K562 (cell line): ENCODE measurements around the gene PHF12. TPM values are rescaled to one million over a fixed set of nuclear protein-coding genes. Genes with fewer than 3 reads are reported as not detected.
A peak's percentile ranks its signal among the peaks of the same experiment; 100 is the strongest.

Source experiments
- ATAC-seq: fragments of 200-7000 bp; cut with Tn5 transposase; 3 replicates; pipeline ENCODE4 v1.9.1; 2020; ENCODE audit warnings: moderate library complexity
- BruUV-seq: library from RNA; stranded (reverse); fragments of 400-500 nt; replicated peaks from 2 replicates; lab custom pipeline; 2021; lab: Mats Ljungman, UMichigan
- CTCF ChIA-PET: fragments of 300-600 bp; formaldehyde crosslinking; extraction: SDS; loops from one replicate; lab custom pipeline; 2021; ENCODE audit warnings: low intra/inter-chr PET ratio; lab: Yijun Ruan, JAX
- POLR2A ChIA-PET: fragments of 300-600, 350-650 bp; sonication (Branson Sonifier 250); formaldehyde crosslinking; extraction: SDS; loops from one replicate; lab custom pipeline; 2021; ENCODE audit warnings: antibody characterized with exemption, inconsistent platforms; lab: Yijun Ruan, JAX
- DNase-seq, 4 experiments: peaks; one replicate each; pipeline versions ENCODE4 v3.0.0 to v3.0.0-alpha.2; 2011 to 2018; ENCODE audit warnings: low spot score in 3 of 4, mixed read lengths in 3 of 4; ENCODE audit errors: extremely low read depth in 1 of 4
- FAIRE-seq: peaks from 2 replicates; lab custom pipeline; 2011; peaks lifted over from hg19 to GRCh38; lab: Jason Lieb, UNC
- H2AFZ ChIP-seq: 2 replicates; pipeline ENCODE4 v1.6.0; 2011; ENCODE audit warnings: low read depth, low read length, control low read depth, inconsistent platforms
- H3K27ac ChIP-seq: fragments of 200-600 bp; 3 replicates; pipeline ENCODE4 v1.8.0; 2011; ENCODE audit warnings: low read depth, mild to moderate bottlenecking, control low read depth, inconsistent platforms, low read length, moderate library complexity, mixed read lengths; ENCODE audit errors: extremely low read depth
- H3K27me3 ChIP-seq, 2 experiments: fragments of 300-600 bp in 1 of 2; 2 replicates in 1 of 2; 3 replicates in 1 of 2; pipeline versions ENCODE4 v1.6.0 to v1.8.0; 2011; ENCODE audit warnings: inconsistent platforms in 2 of 2, low read length in 2 of 2, mild to moderate bottlenecking in 1 of 2, mixed read lengths in 1 of 2, moderate library complexity in 1 of 2; ENCODE audit not compliant: control insufficient read depth in 2 of 2, insufficient read depth in 2 of 2
- H3K36me3 ChIP-seq: fragments of 300-600 bp; 3 replicates; pipeline ENCODE4 v1.8.0; 2011; ENCODE audit warnings: mild to moderate bottlenecking, low read length, inconsistent platforms; ENCODE audit not compliant: control insufficient read depth, insufficient read depth
- H3K4me1 ChIP-seq, 2 experiments: fragments of 200-600 bp in 1 of 2; replicated peaks in 1 of 2; 2 replicates in 1 of 2; 3 replicates in 1 of 2; pipeline versions ENCODE4 v1.5.1 to v1.8.0; 2011; ENCODE audit warnings: inconsistent platforms in 2 of 2, low read length in 2 of 2, mild to moderate bottlenecking in 1 of 2, mixed read lengths in 1 of 2, moderate library complexity in 1 of 2; ENCODE audit not compliant: control insufficient read depth in 2 of 2, insufficient read depth in 2 of 2
- H3K4me2 ChIP-seq: 2 replicates; pipeline ENCODE4 v1.6.1; 2011; ENCODE audit warnings: low read length, control low read depth, inconsistent platforms, mixed read lengths; ENCODE audit not compliant: insufficient read depth
- H3K4me3 ChIP-seq: fragments of 200-600 bp; sonication (generic), shearing (Covaris generic); 2 replicates; pipeline ENCODE4 v1.5.1; 2016; ENCODE audit warnings: control low read depth, inconsistent platforms
- H3K79me2 ChIP-seq: fragments of 200-600 bp; 3 replicates; pipeline ENCODE4 v1.8.0; 2011; ENCODE audit warnings: low read length, inconsistent platforms; ENCODE audit not compliant: control insufficient read depth, insufficient read depth
- H3K9ac ChIP-seq, 2 experiments: 2 replicates each; pipeline versions ENCODE4 v1.6.0 to v1.6.1; 2011; ENCODE audit warnings: low read depth in 2 of 2, low read length in 2 of 2, control low read depth in 1 of 2, inconsistent platforms in 1 of 2, mild to moderate bottlenecking in 1 of 2, mixed read lengths in 1 of 2; ENCODE audit not compliant: insufficient read depth in 1 of 2
- H3K9me1 ChIP-seq: one replicate; pipeline ENCODE4 v1.6.0; 2011; ENCODE audit warnings: inconsistent platforms, mild to moderate bottlenecking, low read length, moderate library complexity; ENCODE audit not compliant: control insufficient read depth, insufficient read depth
- H3K9me3 ChIP-seq: replicated peaks from 2 replicates; pipeline ENCODE4 v1.5.1; 2011; ENCODE audit warnings: low read depth, low read length, inconsistent platforms; ENCODE audit not compliant: control insufficient read depth, insufficient read depth
- H4K20me1 ChIP-seq: replicated peaks from 2 replicates; pipeline ENCODE4 v1.6.1; 2011; ENCODE audit warnings: low read length, inconsistent platforms, mixed read lengths; ENCODE audit not compliant: control insufficient read depth, insufficient read depth
- CBFA2T3 ChIP-seq: fragments of 450-650 bp; IDR thresholded peaks from 2 replicates; pipeline ENCODE4 v1.6.1; 2017
- CBX2 ChIP-seq: fragments of 200-600 bp; sonication (generic); IDR thresholded peaks from one replicate; pipeline ENCODE4 v1.6.1; 2012; ENCODE audit warnings: mild to moderate bottlenecking, low read length, inconsistent platforms; ENCODE audit not compliant: insufficient read depth, poor library complexity, severe bottlenecking
- CHD1 ChIP-seq: fragments of 200-600 bp; sonication (generic); IDR thresholded peaks from one replicate; pipeline ENCODE4 v1.6.1; 2012; ENCODE audit warnings: mild to moderate bottlenecking, moderate library complexity, low read length, inconsistent platforms
- FUS ChIP-seq: fragments of 200-400 bp; formaldehyde crosslinking; optimal IDR thresholded peaks from 2 replicates; pipeline ENCODE3; 2017; ENCODE audit warnings: low read depth, low read length
- SMAD2 ChIP-seq: fragments of 150-350 bp; IDR thresholded peaks from 2 replicates; pipeline ENCODE4 v1.6.1; 2014; ENCODE audit warnings: low read depth, mild to moderate bottlenecking, low read length
- TFE3 ChIP-seq: fragments of 450-650 bp; formaldehyde crosslinking; IDR thresholded peaks from 2 replicates; pipeline ENCODE4 v1.4.0; 2020; ENCODE audit warnings: mild to moderate bottlenecking, mixed read lengths
- ZKSCAN8 ChIP-seq: fragments of 200-800 bp; sonication (Bioruptor generic); IDR thresholded peaks from 2 replicates; pipeline ENCODE4 v1.6.1; 2016; ENCODE audit warnings: missing genetic modification characterization, missing compliant biosample characterization
- WGBS: fragments of 100-300 bp; shearing (Covaris generic); methylation state at CpG from one replicate; pipeline ENCODE4 v1.1.6; 2016; ENCODE audit warnings: low coverage, mixed read lengths; ENCODE audit not compliant: insufficient coverage; ENCODE audit errors: missing lambda C conversion rate; 5-methylcytosine and 5-hydroxymethylcytosine counted together
- in situ Hi-C: fragments of 300-500 bp; cut with MboI; formaldehyde crosslinking; loops from 4 replicates; pipeline ENCODE4 v1.15.0; 2018; ENCODE audit warnings: inconsistent platforms, mixed read lengths
- intact Hi-C: fragments of 100-400 bp; cut with micrococcal nuclease; formaldehyde crosslinking; loops from 2 replicates; pipeline ENCODE4 v1.14.2; 2022
- polyA plus RNA-seq, 8 experiments: library from polyadenylated mRNA; depleted of rRNA in 4 of 8; stranded (reverse) in 5 of 8; unstranded in 3 of 8; fragments of >200 nt; fragmentation: Nextera tagmentation in 2 of 8; fragmentation: Illumina TruSeq in 1 of 8; extraction: Ambion mirVana in 2 of 8; extraction: Trizol in 1 of 8; gene quantifications; 2 replicates each; pipeline versions ENCODE4 v1.2.1 to v1.2.3, GENCODE V29; 2011 to 2014; ENCODE audit warnings: inconsistent platforms in 1 of 8, missing spikeins in 1 of 8
- total RNA-seq, 7 experiments: library from RNA; depleted of rRNA in 6 of 7; stranded (reverse); fragments of >200 nt in 6 of 7; fragmentation: Illumina TruSeq in 2 of 7; extraction: Trizol in 2 of 7; gene quantifications; 2 replicates each; pipeline versions ENCODE4 v1.2.1 to v1.2.3, GENCODE V29; 2011 to 2021; ENCODE audit warnings: low replicate concordance in 1 of 7

The PHF12 gene
- total and polyA plus RNA-seq, 9 of the 15 experiments (the other 6 are each of a cell fraction or from before 2014, with no cell fraction given): 0.82 to 31.3 (median 13.5) TPM

GRCh38 chr17:28875848-28876550, 75.3 kb downstream of the PHF12 start:
- intact Hi-C loops (no loop called here), in situ Hi-C loops (no loop called here)
- Histone ChIP-seq H3K27ac (no peak overlapping the region), H4K20me1 (no peaks in the 10 kb centered on the region), H3K4me2 (no peak overlapping the region), H3K27me3 (no peaks in the 10 kb centered on the region), H3K79me2 (peaks cover 5% of the 10 kb centered on the region; the same call in 1 of the 3 replicates), H3K4me3 (no peak overlapping the region), H3K9me3 (peaks cover 3% of the 10 kb centered on the region), H3K9ac (no peak overlapping the region; a peak in 1 of 4 replicates), H3K36me3 (peaks cover 30% of the 10 kb centered on the region), H3K4me1 (peaks cover 52 to 54% of the 10 kb centered on the region in 2 experiments), H3K9me1 (no peaks in the 10 kb centered on the region), H2AFZ (0 out of 2 replicates have a peak overlapping the region, but pooled peaks have one; percentile 6)
- CTCF ChIA-PET: no interaction called here
- DNase-seq (no peak), ATAC-seq (no peak), FAIRE-seq (no peak)
- POLR2A ChIA-PET: interaction anchor here (0.6 to 1.0 kb wide), 3 partner anchors 17 to 92 kb away, joined by 3 read pairs; no protein-coding TSS in a partner anchor
- 12% methylated on average over 1 of the region's 1 CpG for WGBS
- BruUV-seq: no TSS peak
- TF ChIP-seq ZKSCAN8 (CRISPR knock-in tag): no peak
- TF ChIP-seq CBFA2T3: 0 out of 2 replicates have a peak, but pooled peaks have one; percentile 15

- H3K79me2 ChIP-seq: peaks cover 5% of the 10 kb centered on the region; the same call in 1 of the 3 replicates
- H3K4me3 ChIP-seq: no peak overlapping the region
- WGBS: 38% methylated on average over 3 of the region's 3 CpGs
- no peaks in the 10 kb centered on the region for H3K9me1 ChIP-seq
- no peak for DNase-seq
- peaks cover 3% of the 10 kb centered on the region for H3K9me3 ChIP-seq
- peaks cover 18% of the 10 kb centered on the region for H3K36me3 ChIP-seq
- FAIRE-seq: no peak
- CTCF ChIA-PET: no interaction called here
- H2AFZ ChIP-seq: peak overlapping the region; percentile 67
- POLR2A ChIA-PET: interaction anchor here (0.6 to 1.1 kb wide), 6 partner anchors 9 to 122 kb away, joined by 3 to 6 read pairs (median 4); partner anchors contain the start of gene DHRS13
- ATAC-seq: no peak
- in situ Hi-C loops: no loop called here
- H3K27me3 ChIP-seq: no peaks in the 10 kb centered on the region
- H3K27ac ChIP-seq: peak overlapping the region; percentile 25; the same call in 2 of the 3 replicates
- BruUV-seq: no TSS peak
- H3K4me2 ChIP-seq: peak overlapping the region; percentile 60
- intact Hi-C loops: loop anchor here (1.0 kb wide), 1 partner anchor 12 kb away; no protein-coding TSS in a partner anchor
- H3K4me1 ChIP-seq: peaks cover 44 to 47% of the 10 kb centered on the region in 2 experiments
- peak overlapping the region; percentile 24 to 30; a peak in 2 of 4 replicates for H3K9ac ChIP-seq
- H4K20me1 ChIP-seq: no peaks in the 10 kb centered on the region
- TF ChIP-seq FUS (no peak), TFE3 (CRISPR knock-in tag) (no peak), CBX2 (no peak), SMAD2 (no peak), CHD1 (no peak)
These were observed 76.6 kb downstream of the PHF12 start for GRCh38 chr17:28874750-28875149.
